Suppressor macrophage (primary cell): ENCODE measurements around the gene RPTOR.
"Not testable (repeated sequence)": the region's sequence is repeated elsewhere in the genome, so short reads cannot be mapped to it uniquely, and the experiment has no call there.

ENCODE experiments used
- DNase-seq, 4 experiments: peaks; one replicate each; pipeline ENCODE4 v3.0.0-alpha.2; 2020 to 2022

RPTOR gene

DNA sequence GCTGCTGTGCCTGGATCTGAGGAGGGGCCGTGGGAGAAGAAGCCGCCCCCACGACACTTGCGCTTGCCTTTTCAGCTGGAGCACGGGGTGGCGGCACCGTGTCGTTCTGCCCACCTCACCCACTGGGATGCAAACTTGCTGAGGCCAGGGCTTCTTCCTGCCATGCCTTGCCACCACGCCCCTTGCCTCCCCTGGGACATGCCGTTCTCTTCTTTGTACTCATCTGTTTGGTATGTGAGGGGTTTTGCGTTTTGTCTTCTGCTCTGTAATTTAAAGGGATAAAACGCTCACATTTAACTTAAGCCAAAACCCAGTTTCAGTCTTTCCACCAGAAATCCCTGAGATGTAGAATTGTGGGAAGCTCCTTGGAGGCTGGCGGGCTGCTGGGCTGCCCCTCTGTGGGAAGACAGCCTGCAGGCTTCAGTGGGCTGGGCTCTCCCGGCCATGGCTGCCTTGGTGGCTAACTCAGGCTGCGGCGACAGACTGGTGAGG, 180.2 kb downstream of the RPTOR start:
- DNase-seq = no peak

DNA sequence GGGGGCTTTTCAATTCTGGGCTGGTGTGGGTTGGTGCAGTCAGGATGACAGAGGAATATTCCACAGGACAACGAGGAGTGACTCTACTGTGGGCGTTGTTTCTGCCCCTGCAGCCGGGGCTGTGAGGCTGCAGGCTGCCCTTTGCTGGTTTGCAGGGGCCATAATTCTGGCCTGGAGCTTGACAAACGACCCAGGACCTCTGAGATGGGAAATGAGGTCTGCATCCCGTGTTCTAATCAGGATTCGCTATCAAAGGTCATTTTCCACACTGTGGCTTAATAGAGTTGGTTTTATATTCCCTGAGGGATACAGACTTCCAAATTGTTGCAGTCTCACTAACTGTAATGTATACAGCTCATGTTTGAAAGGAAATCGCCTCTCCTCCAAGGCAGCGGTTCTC, 180.9 kb downstream of the RPTOR start:
- DNase-seq = no peak

DNA sequence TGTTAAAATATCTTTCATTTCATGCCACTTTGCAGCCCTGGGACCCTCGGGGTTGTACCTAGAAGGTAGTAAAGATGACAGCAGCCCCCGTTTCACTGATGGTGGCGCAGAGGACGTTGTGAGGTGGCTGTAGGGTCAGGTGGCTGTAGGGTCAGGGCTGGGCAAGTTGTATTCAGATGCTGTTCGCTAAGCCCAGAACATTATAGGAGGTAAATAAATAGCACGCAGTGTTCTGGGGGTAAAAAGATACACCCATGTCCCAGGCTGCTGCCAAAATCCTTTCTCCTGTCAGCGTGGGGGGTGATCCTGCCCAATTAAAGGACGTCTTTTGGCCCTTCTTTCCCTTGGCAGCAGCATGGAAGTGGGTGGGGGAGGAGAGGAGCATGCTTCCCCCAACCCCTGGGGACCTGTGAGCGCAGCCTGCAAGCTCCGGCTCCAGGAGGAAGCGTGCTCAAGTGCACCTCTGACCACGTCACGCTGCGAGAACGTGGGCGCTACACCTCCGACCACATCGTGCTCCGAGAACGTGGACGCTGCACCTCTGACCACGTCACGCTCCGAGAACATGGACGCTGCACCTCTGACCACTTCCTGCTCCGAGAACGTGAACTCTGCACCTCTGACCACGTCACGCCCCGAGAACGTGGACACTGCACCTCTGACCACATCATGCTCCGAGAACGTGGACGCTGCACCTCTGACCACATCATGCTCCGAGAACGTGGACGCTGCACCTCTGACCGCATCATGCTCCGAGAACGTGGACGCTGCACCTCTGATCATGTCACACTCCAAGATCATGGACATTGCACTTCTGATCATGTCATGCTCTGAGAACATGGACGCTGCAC, 182.1 kb downstream of the RPTOR start:
- DNase-seq = no peak

DNA sequence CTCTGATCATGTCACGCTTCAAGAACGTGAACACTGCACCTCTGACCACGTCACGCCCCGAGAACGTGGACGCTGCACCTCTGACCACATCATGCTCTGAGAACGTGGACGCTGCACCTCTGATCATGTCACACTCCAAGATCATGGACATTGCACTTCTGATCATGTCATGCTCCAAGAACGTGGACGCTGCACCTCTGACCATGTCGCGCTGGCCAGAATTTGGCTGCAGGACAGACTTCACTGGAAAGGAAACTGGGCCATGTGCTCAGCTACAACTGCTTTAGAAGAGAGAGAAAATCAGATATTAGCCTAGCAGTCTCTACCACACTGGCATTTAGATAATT, 182.7 kb downstream of the RPTOR start:
- no peak for DNase-seq

DNA sequence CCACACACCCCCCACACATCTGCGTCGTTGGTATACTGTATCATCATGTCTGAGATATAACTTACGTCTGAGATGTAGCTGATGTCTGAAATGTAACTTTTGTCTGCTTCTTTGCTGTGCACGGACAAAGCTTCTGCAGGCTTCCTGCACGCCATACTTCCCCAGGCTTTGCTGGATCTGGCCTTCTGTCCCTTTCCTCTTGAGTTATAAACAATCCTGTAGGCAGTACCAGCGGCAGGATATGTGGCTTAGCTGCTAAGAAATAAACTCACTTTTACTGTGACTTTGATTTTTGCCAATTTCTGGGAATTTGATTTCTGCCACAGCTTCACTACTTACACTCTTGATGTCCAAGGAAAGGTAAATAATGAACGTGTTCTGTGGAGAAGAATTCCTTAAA, 184.4 kb downstream of the RPTOR start:
- no peak for DNase-seq

DNA sequence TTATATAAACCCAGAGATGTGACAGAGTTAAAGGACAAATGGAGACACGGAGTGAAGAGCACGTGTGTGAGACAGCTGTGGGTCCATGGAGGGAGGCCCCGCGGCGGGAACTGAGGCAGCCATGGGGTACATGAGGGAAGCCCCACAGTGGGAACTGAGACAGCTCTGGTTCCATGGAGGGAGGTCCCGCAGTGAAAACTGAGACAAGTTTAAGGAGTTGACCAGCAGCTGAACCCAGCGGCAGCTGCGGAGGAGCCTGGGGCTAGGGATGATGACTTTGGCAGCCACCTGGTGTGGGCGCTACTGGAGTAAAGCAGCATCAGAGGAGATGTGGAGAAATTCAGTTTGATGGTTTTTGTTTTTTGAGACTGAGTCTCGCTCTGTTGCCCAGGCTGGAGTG, 185.1 kb downstream of the RPTOR start:
- DNase-seq = no peak

DNA sequence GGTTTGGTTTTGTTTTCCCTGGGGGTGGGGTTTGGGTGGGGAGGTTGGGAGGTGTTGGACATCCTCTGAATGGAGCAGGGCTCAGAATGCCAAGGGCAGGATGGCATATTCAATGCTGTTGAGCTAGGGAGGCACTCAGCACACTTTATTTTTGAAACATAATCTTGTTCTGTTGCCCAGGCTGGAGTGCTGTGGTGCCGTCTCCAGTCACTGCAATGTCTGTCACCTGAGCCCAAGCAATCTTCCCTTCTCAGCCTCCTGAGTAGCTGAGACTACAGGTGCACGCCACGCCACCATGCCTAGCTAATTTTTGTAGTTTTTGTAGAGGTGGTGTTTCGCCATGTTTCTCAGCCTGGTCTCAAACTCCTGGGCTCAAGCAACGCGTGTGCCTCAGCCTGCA, 186.1 kb downstream of the RPTOR start:
- no peak for DNase-seq

DNA sequence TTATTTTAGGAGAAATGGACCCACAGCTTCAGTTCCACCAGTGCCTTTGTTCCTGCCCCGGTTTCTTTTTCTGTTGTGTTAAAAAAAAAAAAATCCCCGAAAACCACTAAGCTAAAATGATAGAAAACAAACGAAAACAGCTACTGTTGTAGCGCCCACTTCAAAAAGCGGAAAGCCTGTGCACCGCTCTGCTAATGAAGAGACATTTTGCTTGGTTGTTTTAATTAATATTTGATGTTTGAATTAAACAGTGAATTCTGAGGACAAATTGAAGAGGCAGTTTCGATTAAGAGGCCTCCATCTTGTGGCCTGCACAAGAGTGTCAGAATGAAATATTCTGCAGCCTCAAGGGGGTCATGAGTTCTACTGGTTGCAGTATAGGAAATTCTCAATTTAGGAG, 186.7 kb downstream of the RPTOR start:
- DNase-seq = no peak

DNA sequence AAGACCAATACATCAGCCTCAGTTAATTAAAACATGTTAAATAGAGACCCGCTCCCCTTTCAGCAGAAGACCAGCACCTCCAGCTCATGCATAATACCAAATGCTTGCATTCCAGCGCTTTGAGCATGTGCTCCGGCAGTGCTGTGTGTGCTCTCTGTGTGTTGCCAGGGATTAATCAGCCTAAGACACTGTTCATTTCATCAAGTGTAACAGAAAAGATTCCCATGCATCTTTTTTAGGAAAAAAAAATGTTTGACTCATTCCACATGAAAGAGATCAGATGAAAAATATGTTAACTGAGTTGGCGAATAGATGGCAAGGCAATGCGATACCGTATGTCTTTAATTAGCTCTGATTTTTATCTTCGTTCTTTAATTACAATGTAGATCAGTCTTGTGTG, 187.6 kb downstream of the RPTOR start:
- no peak for DNase-seq

DNA sequence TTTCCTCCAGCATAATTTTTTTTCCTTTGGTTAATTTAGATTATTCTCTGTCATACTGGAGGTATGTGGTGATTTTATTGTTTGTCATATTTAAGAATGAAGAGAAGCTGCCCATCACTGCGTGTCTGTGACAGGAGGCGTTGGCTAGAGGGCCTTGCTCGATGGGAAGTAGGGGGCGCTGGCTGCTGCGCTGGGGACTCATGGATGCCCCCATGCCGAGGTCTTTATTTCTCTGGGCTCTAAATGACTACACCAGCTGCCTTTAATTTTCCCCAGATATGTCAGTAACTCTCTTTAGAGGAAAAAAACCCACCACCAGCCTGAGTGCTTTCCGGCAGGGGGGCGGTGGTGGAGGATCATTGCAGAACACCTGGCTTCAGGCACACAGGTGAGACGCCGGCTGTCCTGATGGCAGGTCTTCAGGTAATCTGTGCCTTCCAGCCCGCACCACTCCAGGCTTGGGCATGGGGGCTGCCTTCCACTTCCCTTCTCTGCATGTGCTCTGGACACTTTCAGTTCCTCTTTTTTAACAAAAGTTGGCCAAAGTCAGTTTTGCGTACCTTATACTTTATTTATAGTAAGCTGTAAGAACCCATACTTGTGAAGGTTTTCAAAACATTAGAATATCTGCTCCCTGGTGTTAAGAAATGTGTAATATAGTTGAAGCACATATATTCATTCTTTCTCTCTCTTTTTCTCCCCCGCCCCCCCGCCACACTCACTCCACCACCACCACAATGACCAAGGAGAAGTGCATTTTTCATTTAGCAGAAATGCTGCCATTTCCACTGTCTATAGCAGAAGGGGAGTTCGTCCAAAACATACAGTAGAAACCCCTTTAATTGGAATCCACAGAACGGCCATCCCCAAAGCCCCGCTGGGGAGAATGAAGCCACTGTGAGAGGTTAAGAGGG, 192.7 kb downstream of the RPTOR start:
- peak; percentile 63 to 86 (median 83) for DNase-seq

DNA sequence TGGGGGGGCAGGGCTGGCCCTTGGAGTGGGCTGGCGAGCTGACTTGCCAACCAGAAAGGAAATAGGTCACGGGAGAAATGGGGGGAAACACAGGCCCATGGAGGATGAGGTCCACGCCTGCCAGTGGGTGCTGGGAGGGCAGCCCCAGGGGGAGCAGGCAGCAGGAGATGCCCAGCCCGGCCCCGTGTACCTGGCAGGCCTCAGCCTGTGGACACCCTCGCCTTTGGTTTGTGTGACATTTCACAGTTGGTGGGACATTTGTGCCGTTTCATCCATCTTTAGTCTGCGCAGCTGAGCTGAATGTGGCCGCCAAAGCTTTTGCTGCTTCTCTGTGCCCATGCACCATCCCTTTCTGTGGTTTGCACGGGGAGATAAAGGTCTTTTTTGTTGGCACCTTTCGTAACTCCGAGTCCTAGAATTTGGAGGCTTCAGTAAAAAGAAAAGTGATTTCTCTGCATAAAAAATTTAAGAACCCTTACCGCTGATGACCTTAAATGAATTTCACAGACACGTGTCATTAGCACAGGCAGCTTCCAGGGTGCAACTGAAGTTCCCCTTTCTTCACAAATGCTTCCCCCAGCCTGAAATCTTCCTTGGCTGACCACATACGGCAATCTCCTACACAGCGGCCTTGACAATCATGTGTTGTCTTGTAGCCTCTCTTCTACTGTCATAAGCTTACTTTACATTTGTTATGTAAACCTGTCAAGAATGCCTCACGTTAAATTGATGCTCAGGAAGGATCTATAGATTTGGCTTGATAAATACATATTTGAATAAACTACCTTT, 193.6 kb downstream of the RPTOR start:
- peak; percentile 85 to 94 (median 90) for DNase-seq

DNA sequence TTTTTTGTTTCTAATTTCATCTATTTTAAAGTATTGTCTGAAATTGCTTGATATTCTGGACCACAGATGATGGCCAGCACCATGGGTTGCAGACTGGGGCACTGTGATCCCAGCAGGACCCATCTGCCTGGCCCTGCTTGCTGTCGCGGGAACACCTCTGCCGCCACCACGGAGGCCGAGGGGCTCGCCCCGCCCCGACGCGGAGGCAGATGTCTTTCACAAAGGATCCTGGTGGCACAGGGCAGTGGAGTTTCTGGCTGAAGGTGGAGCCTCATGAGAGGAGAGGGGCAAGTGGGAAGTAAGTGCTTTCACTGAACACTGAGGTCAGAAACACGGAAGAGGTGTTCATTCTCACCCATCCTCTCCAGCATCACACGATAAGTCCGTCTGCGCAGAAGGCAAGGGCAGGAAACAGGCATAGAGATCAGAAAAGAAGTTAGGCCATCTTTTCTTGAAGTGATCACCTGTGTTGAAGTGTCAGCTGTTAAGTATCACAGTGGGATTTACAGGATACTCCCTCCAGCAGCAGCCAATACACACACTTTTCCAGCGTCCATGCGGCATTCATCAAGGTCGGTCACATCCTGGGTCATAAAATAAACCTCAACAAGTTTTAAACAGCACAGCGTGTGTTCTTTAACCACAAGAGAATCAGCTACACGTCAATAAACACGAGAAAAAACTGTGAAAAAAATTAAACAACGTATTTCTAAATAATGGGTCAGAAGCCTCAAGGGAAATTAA, 194.5 kb downstream of the RPTOR start:
- DNase-seq = peak in 1 of 4 experiments; percentile 9

DNA sequence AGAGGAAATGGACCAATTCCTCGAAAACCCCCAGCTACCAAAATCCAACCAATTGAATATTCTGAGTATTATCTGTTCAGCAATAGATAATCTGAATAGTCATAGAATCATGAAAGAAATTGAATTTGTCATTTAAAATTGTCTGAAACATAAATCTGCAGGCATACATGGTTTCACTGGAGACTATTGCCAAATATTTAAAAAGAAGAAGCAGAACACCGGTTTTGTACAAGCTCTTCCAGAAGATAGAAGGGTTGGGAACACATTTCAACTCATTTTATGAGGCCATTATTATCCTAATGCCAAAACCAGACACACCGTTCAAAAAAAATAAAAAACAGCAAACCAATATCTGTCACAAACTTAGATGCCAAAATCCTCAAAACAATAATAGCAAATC, 195.5 kb downstream of the RPTOR start:
- peak in 2 of 4 experiments; percentile 52 to 62 for DNase-seq

DNA sequence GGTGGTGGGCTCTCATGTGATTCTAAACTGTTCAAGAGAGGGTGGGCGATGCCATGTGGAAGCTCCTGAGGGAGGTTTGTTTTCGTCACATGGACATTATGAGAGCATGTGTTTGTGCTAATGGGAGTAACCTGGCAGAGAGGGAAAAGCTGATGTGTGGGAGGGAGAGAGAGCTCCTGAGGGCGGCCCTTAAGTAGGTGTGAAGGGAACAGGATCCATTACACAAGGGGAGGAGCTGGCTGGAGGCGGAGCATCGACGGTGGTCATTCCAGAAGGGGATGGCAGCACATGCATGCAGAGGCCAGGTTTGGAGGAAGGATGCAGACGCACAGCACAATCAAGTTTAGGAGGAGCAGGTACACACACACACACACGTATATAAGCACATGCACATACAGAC, 197.5 kb downstream of the RPTOR start:
- peak in 1 of 4 experiments; percentile 18 for DNase-seq

DNA sequence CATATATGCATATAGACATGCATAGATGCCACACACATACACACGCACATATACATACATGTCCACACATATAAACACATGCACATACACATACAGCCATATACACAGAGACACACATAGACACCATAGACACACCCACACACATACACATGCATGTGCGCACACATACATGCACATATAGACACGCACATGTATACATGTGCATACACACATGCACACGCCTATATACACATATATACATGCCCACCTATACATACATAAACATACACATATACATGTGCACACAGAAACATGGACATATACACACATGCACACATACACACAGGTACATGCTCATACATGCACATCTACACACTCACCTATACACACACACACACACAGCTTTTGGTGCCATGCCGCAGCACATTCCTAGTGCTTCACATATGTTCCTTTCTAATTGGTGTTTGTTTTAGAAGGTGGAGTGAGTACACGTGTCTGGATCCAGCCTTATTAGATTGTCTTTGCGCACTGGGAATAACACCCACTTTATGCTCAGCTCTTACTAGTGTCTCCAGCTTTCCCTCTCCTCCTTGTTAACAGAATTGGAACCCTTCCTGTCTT, 198.0 kb downstream of the RPTOR start:
- DNase-seq = no peak

DNA sequence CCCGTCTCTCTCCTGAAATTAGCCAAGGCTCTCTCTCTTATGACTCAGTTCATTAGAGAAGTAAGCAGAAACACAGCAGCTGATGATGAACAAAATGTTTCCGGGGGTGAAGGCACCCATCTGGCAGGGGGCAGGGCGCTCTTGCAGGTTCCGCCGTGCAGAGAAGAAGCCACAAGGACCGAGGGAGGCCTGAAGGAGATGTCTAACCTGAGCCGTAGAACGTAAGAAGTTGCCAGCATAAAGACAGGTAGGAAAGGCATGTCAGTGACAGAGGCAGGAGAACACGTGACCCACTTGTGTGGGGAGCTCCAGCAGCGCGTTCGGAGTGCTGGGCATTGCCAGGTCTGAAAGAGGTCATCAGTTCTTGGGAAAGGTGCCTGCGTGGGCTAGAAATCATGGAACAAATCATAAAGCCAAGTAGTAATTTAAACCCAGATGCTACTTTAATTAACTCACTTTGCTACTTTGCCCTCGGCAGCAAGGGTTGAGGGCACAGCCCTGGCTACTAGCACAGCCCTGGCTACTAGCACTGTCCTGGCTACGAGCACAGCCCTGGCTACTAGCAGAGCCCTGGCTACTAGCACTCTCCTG, 198.6 kb downstream of the RPTOR start:
- DNase-seq = peak; percentile 27 to 56 (median 42)

DNA sequence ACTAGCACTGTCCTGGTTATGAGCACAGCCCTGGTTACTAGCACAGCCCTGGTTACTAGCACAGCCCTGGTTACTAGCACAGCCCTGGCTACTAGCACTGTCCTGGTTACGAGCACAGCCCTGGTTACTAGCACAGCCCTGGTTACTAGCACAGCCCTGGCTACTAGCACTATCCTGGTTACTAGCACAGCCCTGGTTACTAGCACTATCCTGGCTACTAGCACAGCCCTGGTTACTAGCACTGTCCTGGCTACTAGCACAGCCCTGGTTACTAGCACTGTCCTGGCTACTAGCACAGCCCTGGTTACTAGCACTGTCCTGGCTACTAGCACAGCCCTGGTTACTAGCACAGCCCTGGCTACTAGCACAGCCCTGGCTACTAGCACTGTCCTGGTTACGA, 199.3 kb downstream of the RPTOR start:
- DNase-seq = not testable (repeated sequence)

DNA sequence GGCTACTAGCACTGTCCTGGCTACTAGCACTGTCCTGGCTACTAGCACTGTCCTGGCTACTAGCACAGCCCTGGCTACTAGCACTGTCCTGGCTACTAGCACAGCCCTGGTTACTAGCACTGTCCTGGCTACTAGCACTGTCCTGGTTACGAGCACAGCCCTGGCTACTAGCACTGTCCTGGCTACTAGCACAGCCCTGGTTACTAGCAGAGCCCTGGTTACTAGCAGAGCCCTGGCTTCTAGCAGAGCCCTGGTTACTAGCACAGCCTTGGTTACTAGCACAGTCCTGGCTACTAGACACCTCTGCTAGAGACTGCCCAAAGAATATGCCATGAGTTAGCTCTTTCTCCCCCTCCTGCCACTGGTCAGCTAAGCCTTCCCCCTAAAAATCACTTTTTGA, 200.1 kb downstream of the RPTOR start:
- DNase-seq = not testable (repeated sequence)

DNA sequence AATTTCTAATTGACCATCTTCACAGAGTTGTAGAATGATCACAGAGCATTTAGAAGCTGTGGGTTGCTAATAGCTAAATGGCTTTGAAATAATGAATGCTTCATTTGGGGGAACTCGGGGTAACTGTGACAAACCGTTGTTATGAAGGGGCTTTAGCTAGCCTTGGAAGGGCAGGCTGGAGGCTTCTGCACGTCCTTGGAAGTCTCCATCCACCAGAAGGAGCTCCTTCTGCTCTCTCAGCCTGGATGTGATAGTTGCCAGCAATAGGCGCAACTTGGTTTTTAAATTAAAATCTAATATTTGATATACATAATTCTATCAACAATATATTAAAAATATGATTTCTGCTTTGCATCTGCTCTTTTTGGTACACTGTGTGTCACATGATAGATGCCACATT, 200.5 kb downstream of the RPTOR start:
- no peak for DNase-seq

DNA sequence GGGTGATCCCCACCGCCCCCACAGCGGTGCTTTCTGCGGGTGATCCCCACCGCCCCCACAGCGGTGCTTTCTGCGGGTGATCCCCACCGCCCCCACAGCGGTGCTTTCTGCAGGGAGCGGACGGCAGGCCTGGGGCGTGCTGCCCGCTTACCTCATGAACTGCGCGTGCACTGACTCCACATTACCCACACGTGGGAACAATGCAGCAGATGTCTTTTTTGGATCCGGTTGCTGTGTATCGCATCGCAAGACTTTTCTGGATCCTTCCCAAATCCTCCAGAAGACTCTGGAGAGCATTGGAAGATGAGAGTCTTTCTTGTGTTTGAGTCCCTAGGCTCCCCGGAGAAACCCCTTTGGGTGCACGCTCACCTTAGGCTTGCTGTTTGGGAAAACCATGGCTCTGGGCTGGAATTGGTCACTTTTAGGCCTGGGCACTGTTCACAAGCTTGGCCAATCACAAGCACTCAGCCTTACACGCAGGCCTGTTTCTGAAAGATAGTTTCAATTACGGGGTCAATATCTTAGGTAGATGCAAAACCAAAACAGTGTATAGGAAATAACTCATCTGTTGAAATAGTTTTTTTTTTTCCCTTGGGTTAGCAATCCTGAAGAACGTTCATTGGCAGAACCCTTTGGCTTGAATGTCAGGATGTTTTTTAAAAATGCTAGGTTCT, 201.8 kb downstream of the RPTOR start:
- no peak for DNase-seq

DNA sequence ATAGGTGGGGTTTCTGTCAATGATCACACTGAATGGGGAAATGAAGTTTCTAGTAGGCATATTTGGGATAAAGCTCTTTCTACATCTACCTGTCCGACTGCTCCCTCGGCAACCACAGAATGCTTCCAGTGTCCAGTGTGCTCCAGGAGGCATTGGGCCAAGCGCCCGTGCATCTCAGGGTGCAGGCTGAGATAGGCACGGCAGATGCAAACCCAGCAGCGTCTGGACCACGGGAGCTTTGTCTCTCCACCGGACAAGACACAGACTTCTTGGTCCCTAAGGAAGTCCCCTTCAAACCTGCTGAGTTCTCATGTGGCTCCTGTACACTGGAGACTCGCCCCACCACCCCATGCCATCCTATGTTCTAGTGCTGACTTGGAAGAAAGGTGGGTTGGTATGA, 202.8 kb downstream of the RPTOR start:
- DNase-seq = no peak
